Measurements from ENCODE around the gene BMP7.
"Not testable (repeated sequence)": the region's sequence is repeated elsewhere in the genome, so short reads cannot be mapped to it uniquely, and the experiment has no call there.

BMP7 gene

DNA sequence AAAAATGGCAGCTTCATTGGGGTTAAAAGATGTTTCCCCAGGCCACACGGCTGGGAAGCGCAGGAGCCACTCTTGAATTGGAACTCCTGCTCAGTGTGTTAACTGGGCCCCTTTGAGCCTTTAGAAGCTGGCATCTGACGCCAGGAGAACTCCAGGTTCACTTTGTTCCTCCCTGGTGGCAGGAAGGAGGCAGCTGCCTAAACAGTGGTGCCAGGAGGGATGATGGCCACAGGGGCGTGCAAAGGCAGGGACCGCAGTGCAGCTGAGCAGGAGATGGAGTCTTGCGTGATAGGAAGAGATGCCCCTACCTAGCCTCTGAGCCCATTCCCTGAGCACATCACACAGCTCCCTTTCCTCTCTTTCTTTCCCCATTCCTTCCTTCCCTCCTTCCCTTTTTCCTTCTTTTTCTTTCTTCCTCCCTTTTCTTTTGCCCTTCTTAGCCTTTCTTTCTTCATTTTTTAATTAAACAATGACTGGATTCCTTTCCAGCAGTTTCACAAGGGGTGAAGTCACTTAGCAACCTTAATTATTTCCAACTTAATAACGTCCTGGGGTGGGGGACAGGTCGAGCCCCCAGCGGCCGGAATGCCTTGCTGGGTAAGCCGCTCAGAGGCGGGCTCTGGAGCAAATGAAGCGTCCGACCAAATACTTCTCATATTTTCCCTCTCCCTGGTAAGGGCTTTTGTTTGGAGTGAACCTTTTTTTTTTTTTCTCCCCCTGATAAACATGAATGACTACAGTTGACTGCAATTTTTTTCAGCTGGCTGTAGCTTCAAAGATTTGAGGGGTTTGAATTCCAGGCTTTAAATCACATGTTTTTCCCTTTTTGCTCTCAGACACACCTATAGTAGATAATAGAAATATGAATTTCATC is 20.8 kb upstream of the BMP7 start:
- TF ChIP-seq POLR2AphosphoS5 (IDR thresholded peaks at IDR 0.05; ENCODE audit: low read depth, low read length): no peak
- no peak for TF ChIP-seq POLR2A (IDR thresholded peaks at IDR 0.05; ENCODE audit: low read depth, low read length)
- TF ChIP-seq TAF1 (IDR thresholded peaks at IDR 0.05; ENCODE audit: borderline replicate concordance, low read depth, low read length): no peak
- no peak for FAIRE-seq
- DNase-seq (ENCODE audit: insufficient read length): no peak

DNA sequence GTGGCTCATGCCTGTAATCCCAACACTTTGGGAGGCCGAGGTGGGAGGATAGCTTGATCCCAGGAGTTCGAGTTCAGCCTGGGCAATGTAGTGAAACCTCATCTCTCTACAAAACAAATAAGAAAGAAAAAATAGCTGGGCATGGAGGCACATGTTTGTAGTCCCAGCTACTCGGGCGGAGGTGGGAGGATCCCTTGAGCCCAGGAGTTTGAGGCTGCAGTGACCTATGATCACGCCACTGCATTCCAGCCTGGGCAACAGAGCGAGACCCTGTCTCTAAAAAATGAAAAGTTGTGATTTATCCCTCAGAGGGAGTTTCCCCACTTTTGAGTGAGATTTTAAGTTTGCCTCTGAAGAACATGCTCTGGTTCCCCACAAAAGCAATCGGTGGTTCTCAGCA is 17.4 kb upstream of the BMP7 start:
- TF ChIP-seq POLR2A (IDR thresholded peaks at IDR 0.05; ENCODE audit: low read depth, low read length): no peak
- TF ChIP-seq TAF1 (IDR thresholded peaks at IDR 0.05; ENCODE audit: borderline replicate concordance, low read depth, low read length): no peak
- FAIRE-seq (no peak), DNase-seq (ENCODE audit: insufficient read length) (no peak)

DNA sequence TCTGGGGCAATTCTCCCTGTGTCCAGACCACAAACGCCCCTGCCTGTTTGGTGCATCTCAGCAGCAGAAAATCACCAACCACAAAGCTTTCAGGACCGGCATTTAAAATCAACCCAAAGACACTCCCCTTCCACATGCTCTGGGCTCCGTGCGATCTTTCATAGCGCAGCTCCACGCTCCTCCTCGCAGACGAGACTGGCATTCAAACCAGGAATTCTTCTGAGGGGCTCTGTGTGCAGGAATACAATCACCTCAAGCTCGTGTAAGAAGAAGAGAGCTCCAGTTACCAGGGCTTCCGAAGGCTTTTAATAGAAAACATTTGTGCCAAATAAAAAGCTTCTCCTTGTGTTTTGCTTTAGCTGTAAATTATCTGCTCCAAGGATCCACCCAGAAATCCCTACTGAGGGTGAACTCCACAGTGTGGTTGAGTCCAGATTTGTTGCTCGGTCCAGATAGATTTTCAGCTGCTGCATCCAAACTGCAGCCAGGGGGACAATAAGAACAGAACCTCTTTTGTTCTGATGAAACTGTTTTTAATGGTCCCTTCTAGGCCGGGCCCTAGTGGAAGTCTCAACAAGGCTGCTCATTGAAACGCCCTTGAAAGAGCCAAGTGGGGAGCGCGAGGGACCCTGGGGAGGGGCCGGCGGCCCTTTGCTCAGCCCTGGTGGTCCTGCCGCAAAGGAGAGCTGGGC is 16.4 kb upstream of the BMP7 start:
- no peak for DNase-seq (ENCODE audit: insufficient read length)
- TF ChIP-seq POLR2AphosphoS5 (IDR thresholded peaks at IDR 0.05; ENCODE audit: low read depth, low read length) (no peak), TAF1 (IDR thresholded peaks at IDR 0.05; ENCODE audit: borderline replicate concordance, low read depth, low read length) (no peak), POLR2A (IDR thresholded peaks at IDR 0.05; ENCODE audit: low read depth, low read length) (no peak)
- no peak for FAIRE-seq

DNA sequence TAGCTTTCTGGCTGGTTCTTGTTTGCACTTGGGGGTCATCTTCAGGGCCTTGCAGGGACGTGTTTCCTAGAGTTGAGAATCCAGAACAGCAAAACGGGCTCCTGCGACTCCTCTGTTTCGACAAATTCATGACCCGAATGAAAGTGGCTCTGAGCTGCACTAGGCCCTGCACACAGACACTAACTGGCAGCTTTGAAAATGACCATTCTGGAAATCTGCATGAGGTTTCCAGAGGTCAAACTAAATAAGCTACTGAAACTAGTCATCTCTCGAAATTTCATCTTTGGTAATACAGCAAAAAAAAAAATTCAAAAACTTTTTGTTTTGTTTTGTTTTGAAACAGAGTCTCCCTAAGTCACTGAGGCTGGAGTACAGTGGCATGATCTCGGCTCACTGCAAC is 15.5 kb upstream of the BMP7 start:
- DNase-seq (ENCODE audit: insufficient read length) (no peak), FAIRE-seq (no peak)
- TF ChIP-seq POLR2A (IDR thresholded peaks at IDR 0.05; ENCODE audit: low read depth, low read length) (no peak), POLR2AphosphoS5 (IDR thresholded peaks at IDR 0.05; ENCODE audit: low read depth, low read length) (no peak), TAF1 (IDR thresholded peaks at IDR 0.05; ENCODE audit: borderline replicate concordance, low read depth, low read length) (no peak)

DNA sequence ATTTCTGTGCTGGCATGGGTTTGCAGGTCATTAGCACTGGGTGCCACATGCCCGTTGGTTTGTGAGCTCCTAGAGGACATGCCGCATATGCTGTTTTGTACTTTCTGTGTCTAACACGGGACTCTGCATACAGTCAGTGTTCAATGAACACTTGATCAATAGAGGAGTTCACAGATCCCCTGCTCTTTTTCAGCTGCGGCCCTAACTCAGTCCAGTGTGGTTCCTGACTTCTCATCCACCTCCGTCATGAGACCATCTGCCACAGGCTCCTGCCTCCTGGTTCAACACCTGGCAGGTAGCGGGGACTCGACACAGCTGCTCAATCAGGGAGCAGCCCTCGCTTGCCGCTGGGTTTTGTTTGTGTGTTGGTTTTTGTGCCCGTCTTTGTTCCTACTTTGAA is 13.8 kb upstream of the BMP7 start:
- TF ChIP-seq POLR2A (IDR thresholded peaks at IDR 0.05; ENCODE audit: low read depth, low read length) (no peak), POLR2AphosphoS5 (IDR thresholded peaks at IDR 0.05; ENCODE audit: low read depth, low read length) (no peak), TAF1 (IDR thresholded peaks at IDR 0.05; ENCODE audit: borderline replicate concordance, low read depth, low read length) (no peak)
- no peak for DNase-seq (ENCODE audit: insufficient read length)
- no peak for FAIRE-seq

DNA sequence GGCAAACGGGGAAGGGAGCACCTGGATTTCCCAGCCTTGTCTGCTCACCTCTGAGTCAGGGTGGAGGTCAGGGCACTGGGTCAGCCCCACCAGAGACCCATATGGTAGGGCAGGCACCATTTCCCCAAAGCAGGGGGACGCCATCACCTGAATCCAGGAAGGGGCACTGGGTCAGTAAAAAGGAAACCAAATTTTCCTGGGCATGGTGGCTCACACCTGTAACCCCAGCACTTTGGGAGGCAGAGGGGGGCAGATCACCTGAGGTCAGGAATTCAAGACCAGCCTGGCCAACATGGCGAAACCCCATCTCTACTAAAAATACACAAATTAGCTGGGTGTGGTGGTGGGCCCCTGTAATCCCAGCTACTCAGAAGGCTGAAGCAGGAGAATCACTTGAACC is 13.1 kb upstream of the BMP7 start:
- not testable (repeated sequence) for DNase-seq (ENCODE audit: insufficient read length)

DNA sequence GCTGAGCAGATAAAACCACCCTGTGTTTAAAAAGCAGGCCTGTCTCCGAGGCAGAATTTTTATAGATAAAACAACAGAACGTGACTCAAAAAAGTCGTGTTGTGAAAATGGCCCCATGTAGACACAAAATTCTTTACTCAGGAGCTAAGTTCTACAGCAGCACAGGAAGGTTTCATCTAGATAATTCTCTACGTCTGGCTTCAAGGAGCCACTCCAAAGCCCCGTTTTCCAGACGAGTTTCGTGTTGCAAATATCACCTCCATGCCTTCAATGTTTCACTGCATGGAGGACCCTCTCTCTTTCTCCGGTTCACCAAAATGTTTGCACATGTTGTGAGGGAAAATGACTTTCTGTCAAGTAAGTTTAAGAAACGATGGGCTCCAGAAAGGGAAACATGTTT is 12.0 kb upstream of the BMP7 start:
- TF ChIP-seq TAF1 (IDR thresholded peaks at IDR 0.05; ENCODE audit: borderline replicate concordance, low read depth, low read length): no peak
- TF ChIP-seq POLR2AphosphoS5 (IDR thresholded peaks at IDR 0.05; ENCODE audit: low read depth, low read length): no peak
- TF ChIP-seq POLR2A (IDR thresholded peaks at IDR 0.05; ENCODE audit: low read depth, low read length): no peak
- no peak for FAIRE-seq

More for the DNA sequence above, 13.1 kb upstream of the BMP7 start:
- FAIRE-seq: not testable (repeated sequence)

DNA sequence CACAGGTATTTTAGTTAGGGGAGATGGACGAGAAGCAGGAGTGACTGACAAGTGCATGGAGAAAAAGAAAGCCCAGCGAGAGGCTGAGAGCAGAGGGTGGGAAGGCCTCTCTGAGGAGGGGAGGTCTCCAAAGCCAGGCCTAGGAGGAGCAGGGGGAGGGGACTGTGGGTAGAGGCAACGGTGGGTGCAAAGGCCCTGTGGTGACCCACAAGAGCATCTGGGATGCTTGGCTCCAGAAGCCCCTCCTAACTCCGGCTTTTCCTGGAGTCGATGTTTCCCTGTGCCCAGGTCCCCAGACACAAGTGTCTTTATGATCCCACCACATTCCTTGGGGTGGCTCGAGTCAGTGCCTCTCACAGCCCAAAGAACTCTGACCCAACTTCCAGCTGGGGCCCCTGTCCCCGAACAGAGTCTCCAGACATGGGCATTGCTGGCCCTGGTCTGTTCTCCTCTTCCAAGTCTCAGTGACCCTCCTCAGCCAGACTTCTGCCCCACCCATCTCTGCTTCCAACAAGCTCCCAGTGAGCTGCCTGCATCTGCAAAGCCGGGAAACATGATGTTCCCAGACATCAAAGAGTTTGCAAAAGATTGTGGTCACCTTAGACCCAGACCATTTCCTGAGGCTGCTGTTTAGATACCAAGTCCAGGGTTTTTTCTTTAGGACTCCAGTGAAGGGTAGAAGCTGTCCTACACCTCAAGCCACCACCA is 11.1 kb upstream of the BMP7 start:
- FAIRE-seq: no peak
- TF ChIP-seq POLR2A (IDR thresholded peaks at IDR 0.05; ENCODE audit: low read depth, low read length) (no peak), POLR2AphosphoS5 (IDR thresholded peaks at IDR 0.05; ENCODE audit: low read depth, low read length) (no peak), TAF1 (IDR thresholded peaks at IDR 0.05; ENCODE audit: borderline replicate concordance, low read depth, low read length) (no peak)
- no peak for DNase-seq (ENCODE audit: insufficient read length)

More for the DNA sequence above, 12.0 kb upstream of the BMP7 start:
- DNase-seq (ENCODE audit: insufficient read length): no peak

DNA sequence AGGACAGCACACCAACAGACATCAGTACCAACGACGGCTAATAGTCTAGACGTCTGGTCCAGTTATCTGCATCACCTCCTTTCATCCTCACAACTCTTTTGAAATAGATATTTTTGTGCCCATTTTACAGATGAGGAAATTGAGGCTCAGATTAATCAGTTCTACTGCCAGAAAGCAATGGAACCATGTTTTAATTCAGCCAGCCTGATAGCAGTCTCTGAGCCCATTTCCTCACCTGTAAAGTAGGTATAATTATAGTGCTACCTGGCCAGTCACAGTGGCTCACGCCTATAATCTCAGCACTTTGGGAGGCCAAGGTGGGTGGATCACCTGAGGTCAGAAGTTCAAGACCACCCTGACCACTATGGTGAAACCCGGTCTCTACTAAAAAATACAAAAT is 9.8 kb upstream of the BMP7 start:
- no peak for FAIRE-seq
- DNase-seq (ENCODE audit: insufficient read length): no peak
- no peak for TF ChIP-seq POLR2AphosphoS5 (IDR thresholded peaks at IDR 0.05; ENCODE audit: low read depth, low read length)
- no peak for TF ChIP-seq POLR2A (IDR thresholded peaks at IDR 0.05; ENCODE audit: low read depth, low read length)
- TF ChIP-seq TAF1 (IDR thresholded peaks at IDR 0.05; ENCODE audit: borderline replicate concordance, low read depth, low read length): no peak

DNA sequence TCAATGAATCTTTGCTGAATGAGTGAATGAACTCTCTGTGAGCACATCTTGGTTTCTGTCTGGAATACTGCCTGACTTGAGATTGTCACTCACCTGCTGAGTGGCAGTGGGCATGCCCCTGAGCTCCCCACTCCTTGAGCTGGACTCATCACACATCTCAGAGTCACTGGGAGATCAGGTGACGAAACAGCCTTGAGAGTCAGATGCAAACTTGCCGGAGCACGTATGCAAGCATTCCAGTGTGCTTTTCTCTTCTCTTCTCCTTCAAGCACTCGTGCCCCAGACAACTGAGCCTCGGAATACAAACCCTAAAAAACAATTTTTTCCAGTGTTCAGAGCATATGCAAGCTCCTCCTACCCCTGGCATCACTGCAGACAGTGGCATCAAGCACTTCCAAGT is 9.4 kb upstream of the BMP7 start:
- no peak for FAIRE-seq
- TF ChIP-seq POLR2AphosphoS5 (IDR thresholded peaks at IDR 0.05; ENCODE audit: low read depth, low read length) (no peak), TAF1 (IDR thresholded peaks at IDR 0.05; ENCODE audit: borderline replicate concordance, low read depth, low read length) (no peak), POLR2A (IDR thresholded peaks at IDR 0.05; ENCODE audit: low read depth, low read length) (no peak)
- DNase-seq (ENCODE audit: insufficient read length): no peak

DNA sequence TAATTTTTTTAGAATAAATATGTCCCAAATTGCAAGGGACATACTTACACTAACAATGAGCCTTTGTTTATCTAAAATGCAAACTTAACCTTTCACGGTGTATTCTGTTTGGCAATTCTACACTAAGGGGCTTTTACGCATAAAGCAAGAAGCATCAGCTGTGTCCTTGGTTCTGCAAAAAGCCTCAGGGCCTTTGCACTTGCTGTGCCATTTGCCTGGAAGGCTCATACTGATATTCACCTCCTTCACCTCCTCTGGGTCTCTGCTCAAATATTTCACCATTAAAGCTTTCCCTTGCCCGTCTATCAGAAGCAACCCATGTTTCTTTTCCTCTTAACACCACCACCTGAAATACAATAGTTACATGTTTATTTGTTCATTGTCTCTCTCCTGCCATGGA is 8.9 kb upstream of the BMP7 start:
- DNase-seq (ENCODE audit: insufficient read length) (no peak), FAIRE-seq (no peak)
- TF ChIP-seq POLR2A (IDR thresholded peaks at IDR 0.05; ENCODE audit: low read depth, low read length) (no peak), POLR2AphosphoS5 (IDR thresholded peaks at IDR 0.05; ENCODE audit: low read depth, low read length) (no peak), TAF1 (IDR thresholded peaks at IDR 0.05; ENCODE audit: borderline replicate concordance, low read depth, low read length) (no peak)
